GM19324 (cell line): ENCODE data around the gene VPS13D.

ENCODE experiments used
- ATAC-seq: cut with Tn5 transposase; IDR thresholded peaks from one replicate; pipeline ENCODE4 v1.9.1; 2021; ENCODE audit warnings: mild to moderate bottlenecking, moderate library complexity; ENCODE audit not compliant: unreplicated experiment, low FRiP score

VPS13D gene

DNA sequence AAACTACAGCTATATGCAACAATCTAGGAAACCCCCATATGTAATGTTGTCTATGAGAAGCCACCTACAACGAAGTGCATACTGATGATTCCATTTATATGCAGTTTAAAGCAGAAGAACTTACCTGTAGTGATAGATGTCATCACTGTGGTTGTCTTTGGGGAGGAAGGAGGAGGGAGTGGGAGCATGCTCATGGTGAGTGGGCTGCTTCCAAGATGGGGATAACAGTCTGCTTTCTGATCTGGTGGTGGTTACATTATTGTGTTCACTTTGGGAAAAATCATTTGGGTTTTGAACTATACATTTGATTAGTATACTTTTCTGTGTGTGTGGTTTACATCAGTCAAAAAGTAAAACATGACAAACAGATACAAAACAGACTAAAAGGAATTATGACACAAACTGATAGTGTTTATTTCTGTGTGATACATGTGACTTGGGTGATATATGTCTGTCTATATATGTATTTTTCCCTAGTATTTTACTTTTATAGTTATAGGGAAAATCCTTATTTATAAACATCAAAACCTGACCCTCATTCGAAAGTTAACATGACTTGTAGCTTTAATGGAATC is 184.7 kb downstream of the VPS13D start:
- no peak for ATAC-seq

DNA sequence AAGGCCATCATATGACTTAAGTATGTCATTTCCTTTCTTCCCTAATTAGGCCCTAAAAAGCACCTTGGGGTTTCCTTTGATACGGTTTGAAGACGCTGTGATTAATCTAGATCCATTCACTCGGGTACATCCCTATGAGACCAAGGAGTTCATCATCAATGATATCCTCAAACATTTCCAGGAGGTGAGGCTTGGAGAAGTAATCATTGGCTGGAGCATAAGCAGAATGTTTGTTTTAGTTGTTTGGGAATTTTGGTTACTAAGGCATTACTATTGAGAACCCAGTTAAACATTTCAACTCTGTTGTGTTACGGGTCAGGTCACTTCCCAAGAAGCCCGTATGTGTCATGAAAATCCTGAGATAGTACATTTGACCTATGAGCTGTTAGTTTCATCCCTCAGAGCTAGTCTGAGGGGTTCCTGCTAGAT is 185.2 kb downstream of the VPS13D start:
- no peak for ATAC-seq

DNA sequence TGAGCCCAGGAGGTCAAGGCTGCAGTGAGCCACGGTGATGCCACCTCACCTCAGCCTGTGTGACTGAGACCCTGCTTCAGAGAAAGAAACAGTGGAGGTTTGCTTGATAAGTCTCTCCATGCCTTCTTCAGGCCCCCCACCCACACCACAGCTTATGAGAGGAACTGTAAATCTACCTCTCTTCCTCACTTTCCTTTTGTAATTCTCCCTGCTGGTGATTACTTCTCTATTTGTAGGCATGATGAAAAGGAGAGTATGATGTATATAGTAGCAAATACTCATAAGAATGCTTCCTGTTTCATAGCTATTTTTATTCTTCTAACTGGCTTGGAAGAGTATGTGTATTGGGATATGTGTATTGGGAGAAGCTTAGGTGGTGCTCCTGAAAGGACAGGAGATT is 186.3 kb downstream of the VPS13D start:
- no peak for ATAC-seq

DNA sequence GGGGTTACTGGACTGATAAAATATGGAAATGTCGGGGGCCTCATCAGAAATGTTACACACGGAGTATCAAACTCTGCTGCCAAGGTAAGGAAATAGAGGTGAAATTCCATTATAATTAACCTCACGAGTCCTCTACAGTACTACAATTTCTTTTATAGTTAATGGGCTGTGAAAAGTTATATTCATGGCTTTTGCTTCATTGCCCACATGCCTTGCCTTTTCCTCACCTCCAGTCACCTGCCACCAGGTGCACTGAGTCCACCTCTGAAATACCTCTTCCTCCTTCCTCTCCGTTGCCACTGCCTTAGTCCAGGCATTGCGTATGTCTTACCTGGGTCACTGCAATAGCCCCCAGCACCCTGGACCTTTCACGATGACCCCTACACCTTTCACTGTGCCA is 186.9 kb downstream of the VPS13D start:
- no peak for ATAC-seq

DNA sequence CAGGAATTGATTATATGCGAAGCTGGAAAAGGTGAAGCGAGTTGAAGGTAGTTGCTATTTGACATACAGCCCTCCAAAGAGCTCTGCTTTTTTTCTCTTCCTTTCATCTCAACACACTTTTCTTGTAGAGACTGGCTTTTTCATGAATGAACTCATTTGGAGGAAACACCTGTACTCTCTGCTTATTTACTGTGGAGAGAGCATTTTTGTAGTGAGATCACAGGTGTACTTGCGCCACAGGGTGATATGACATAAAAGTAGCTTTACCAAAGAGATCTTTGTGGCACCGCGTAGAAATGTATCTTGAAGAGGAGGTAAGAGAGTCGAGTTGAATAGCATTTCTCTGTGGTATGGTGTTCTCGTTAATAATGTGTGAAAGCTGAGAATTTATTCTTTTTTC is 187.6 kb downstream of the VPS13D start:
- ATAC-seq = no peak

DNA sequence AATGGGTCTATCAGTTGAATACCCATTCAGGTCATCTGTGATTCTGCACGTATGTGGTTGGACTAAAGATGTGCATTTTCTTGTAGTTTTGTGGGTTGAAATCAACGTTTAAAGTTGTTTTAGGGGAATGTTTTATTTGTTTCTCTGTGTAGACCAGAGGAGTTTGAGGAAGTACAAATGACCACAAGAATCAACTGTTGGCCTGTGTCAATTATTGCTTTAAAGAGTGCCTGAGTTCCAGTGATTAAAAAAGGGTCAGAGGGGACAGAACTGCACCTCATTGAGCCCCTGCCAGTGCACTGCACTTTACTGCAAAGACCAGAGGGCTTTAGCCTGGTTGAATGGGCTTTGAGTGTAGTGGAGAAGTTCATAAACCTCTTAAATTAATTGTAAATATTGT is 190.3 kb downstream of the VPS13D start:
- no peak for ATAC-seq

DNA sequence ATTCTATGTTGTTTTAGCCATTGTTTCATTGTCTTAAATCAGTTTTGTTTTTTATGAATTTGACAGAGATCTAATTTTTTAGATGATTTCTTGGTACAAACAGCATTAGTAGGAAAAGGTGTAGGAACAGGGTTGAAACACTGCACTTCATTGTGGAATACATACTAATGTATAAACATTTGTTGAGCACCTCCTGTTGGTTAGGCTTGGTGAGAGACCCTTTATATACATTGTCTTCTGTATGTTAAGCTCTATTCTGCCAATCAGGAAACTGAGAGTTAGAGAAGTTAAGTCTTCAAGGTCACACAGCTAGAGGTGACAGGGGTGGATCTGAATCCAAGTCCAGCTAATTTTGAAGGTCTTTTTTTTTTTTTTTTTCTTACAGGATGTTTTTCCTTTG is 192.7 kb downstream of the VPS13D start:
- no peak for ATAC-seq

DNA sequence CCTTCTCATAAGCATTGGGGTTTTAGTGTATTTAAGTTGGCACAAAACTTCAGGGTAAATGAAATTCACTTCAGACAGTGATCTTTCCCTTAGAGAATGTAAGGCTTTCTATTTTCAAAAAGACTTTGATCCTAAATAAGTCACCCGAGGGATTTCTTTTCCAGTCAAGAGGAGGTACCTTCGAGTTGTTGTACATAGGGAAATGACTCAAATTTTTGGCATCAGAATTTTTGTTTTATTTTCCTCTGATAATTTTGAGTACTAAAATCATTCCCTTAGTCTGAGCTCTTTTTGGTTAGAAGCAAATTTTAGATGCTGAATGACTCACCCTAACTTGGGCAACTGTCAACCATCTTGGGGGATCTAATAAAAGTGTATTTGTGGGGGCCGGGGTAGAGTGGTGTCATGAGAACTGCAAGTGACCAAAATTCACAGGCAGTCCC is 194.3 kb downstream of the VPS13D start:
- no peak for ATAC-seq

DNA sequence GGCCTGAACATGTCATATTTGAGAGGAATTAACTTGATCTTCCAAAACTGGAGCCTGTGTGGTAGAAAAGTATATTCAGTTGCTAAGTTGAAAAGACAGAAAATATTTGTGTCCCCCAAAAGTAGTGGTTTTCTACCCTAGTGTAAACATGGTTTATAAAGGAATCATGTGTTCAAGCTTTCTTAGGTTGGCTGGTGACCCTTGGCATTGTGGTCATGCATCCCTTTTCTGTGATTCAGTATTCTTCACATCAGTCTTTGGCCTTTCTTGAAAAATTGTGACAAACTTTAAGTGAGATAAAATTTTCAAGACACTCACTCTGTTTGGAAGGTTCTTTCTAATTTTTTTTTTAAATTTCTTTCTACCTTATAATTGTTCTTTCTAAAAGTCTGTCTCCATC is 195.0 kb downstream of the VPS13D start:
- no peak for ATAC-seq

DNA sequence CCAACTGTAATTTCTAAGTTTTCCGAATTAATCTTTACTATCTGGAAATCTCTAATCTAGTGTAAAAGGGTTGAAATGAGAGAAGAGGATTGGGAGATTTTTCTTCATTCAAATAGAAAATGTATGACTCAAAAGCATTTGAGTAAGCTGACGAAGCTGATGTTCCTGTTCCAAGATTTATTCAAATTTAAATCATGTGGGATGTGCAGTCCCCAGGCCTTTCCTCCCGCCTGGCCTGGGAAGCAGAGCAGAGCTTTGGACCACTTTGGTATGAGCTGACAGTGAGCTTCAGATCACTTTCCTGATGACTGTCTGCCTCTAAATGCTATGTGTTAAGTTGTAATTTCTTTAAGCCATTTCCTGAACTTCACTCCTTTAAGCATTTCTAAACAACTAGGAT is 196.2 kb downstream of the VPS13D start:
- no peak for ATAC-seq

DNA sequence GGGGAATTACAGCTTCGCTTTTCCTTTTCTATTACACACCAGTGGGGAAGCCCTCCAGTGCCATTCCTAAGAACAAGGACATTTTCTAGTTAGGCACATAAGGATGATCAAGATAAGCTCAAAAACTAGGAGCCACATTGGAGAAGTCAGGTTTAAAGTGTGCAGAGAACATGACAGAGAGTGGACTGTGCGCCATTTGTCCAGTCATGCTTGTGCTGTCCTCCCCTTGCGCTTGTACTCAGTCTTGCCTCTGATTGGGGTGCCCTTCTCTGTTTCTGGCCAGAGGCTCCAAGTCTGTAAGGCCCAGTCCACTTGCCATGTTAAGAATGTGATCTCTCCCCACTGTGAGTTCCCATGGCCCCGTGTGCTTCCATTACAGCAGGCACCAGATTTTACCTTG is 198.5 kb downstream of the VPS13D start:
- no peak for ATAC-seq

DNA sequence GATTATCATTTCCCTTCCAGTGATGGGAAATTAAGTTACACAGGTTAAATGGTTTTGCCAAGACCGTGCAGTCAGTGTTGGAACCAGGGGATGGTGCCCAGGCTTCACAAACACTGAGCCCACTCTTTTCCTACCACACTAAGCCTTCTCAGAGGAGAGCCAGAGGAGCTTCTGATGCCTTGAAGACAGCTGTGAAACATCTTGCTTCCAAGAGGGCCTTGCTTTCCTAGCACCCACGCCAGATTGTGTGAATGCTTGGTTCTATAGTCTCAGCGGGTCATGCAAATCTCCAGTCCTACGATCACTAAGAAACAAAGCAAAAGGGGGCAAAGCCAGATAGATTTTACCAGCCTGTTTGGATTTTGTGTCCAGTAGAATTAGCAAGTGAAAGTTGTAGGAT is 200.7 kb downstream of the VPS13D start:
- ATAC-seq = no peak

DNA sequence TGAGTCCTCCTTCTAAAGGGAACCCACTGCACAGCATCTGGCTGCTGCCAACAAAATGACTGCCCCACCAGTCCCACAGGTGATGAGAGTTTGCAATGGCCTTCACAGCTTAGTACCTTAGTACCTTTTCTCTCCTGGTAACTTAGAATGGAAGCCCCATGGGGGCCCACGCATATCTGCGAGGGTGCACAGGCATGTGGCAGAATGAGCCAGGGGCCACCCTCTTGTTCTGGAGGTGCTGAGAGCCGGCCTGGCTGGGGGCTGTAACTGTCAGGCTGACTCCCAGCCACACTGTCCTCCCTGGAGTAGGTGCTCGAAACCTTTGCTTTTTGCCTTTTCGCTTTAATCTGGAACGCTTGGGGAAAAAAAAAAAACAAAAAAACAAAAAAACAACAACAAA is 203.1 kb downstream of the VPS13D start:
- no peak for ATAC-seq

DNA sequence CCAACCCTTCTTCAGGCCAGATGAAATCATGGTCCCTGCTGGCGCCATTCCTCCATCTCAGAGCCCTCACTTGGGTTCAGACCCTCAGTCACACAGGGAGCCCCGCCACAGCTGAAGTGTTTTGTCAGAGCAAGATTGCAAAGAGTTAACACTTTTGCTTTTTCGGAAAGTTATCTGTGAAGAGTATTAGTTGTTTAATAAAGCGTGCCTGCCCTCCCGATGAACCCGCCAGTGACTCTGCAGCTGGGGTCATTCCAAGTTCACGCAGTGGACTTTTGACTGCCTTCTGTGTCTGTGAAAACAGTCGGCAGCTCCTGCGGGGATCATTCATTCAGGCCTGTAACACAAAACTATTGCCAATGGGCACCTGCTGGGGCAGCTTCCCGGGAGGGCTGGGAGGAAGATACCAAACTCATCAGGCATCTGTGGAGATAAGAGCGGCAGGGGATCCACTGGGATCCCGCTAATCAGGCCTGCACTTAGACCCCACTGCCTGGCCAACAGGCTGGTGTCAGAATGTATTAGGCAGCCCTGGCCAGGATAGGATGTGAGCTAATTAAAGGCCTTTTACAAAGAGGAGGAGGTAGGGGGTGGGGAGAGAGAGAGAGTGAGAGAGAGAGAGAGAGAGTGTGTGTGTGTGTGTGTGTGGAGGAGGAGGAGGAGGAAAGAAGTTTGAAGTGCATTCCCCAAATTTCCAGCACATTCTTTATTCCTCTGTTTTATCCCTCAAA is 203.7 kb downstream of the VPS13D start:
- ATAC-seq = no peak

DNA sequence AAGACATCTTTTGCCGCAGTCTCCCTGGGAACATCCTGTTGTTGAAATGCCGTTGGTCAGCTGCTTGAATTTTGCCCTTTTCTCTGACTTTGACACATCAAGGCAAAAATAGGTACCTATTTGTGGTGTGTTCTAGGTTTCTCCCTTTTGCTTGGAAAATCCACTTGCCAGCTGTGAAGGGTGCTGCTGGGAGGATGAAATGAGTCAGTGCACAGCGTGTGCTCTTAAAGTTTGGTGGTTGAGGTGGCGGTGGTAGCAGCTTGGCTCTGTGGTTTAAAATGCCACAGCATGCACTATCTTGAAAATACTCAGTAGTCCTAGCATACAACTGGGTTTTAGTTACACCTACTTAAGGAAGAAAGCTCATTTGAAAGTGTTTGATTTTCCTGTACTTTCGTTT is 204.3 kb downstream of the VPS13D start:
- no peak for ATAC-seq

DNA sequence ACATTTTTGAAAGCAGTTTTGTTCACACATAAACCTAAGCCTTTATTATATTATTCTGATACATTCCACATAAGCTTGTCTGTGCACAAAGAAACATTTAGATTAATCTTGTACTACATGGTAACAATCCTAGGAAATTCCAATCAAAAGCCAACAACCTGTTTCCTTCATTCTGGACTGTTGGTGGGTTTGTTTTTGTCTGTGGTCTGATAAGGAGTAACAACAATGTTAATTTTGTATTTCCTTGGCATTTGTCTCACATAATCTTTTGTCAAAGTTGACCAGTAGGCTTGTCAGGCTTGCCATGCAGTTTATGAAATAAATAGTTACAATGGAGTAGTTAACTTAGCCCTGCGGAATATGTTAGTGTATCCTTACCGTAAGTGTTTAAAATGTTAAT is 204.9 kb downstream of the VPS13D start:
- no peak for ATAC-seq

DNA sequence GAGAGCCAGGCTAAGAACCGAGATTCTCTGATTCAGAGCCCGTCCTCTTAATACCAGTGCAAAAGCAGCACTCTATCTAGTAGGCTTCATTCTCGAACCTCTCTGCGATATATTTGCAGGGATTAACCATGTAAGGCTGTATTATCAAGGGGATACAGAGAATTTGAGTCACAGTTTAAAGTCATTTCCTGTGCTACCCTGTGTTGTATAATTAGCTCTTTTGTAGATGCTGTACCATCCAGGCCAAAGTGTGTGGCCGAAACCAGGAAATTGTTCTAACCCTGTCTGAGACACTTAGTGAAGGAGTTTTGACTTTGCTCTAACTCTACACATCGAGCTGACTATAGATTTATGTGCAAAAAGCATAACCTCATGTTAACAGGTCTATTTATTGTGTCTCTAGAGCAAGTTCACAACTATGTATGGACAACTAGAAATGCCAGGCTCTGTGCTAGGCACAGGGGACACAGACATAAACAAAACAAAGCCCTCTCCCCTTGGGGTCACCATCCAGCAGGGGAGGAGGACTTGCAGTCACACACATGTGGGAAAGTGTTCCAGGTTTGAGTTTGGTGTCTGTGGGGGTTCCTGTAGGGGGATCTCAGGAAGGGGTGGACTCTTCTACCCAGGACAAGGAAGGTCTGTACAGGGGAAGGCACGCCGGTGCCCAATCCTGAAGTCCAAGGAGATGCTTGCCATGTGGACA is 206.0 kb downstream of the VPS13D start:
- ATAC-seq = peak; percentile 67

DNA sequence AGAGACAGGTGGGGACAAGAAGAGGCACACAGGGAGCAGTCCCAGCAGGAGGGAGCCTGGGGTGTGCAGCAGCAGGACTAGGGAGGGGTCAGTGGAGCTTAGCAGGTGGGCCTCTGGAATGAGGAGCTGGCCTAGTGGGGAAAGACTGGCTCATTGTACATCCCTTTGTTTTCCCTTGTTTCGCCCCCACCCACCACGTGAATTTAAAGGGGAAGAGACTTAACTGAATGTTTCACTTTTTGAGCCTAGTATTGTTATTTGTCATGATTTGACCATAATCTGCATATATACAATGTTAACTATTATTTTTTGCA is 206.5 kb downstream of the VPS13D start:
- ATAC-seq = no peak

DNA sequence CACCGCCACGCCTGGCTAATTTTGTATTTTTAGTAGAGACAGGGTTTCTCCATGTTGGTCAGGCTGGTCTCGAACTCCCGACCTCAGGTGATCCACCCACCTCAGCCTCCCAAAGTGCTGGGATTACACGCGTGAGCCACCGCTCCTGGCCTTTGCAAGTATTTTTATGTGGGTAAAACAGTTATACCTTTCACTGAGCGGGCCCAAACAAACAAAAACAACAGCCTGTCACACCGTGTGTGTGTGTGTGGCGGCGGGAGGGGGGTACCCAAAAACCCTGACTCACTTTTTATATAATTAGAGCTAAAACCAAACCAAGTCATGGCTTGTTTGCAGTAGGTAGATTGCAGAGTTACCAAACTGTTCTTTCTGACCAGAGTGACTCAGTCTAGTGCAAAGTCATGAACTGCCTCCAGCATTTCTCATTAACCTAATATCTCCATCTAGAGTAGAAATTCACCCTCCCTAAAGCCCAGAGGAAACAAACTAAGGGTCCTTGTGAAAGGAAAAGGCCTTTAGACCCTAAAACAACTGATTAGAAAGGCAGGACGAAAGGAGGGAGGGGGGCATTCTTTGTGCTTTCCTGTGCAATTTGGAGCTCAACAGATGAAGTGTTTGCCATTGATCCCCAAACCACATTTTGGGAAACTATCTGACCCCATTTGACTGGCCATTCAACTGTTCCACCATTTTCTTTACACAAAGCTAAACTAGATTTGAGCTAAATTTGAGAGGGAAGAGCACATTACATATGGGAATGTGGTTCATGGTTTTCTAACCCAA is 207.2 kb downstream of the VPS13D start:
- no peak for ATAC-seq

DNA sequence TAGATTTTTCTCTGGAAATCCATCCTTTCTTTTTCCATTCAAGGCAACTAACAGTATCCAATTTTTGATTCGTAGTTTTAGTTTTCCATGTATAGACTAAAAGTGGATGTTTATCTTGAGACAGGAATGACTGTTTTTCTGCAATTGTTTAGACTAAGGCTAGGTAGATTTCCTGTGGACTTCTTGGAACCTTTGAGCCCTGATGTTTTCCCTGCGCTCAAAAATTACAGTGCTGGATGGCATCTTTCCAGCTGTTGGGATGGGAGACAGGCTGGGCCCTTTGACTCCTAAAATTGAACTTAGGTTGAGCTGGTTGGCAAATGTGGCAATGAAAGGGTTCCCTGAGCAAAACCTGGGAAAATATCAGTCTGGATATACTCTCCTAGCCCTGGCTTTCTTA is 207.8 kb downstream of the VPS13D start:
- ATAC-seq = no peak

DNA sequence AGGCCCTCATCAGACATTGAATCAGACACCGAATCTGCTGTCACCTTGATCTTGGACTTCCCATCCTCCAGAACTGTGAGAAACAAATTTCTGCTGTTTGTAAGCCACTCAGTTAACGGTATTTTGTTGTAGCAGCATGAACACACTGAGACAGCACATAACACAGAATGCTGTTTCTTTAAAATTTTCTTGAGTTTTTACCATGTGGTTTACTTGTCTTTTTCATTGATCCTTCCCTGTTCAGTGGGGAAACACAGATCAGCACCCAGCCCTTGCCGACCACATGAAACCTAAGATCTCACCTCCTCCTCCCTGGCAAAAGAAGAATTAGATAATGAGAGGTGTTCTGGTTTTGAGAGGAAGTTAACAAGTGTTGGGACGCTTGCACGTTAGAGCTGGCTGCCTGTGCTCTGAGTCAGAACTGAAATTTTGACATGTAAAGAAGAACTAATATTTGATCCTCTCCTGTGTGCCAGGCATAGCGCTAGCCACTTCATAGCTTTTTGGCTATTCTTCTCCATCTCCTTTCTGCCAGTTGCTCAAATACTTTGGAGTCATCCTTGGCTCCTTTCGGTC is 208.6 kb downstream of the VPS13D start:
- no peak for ATAC-seq
